Lung (tissue), 12 donors: ENCODE data around the gene GABPB2. TPM values are rescaled to one million over a fixed set of nuclear protein-coding genes. Genes with fewer than 3 reads are reported as not detected.

Source experiments
- ATAC-seq: fragments of 200-7000 bp; cut with Tn5 transposase; one replicate; pipeline ENCODE4 v1.9.1; 2020; ENCODE audit warnings: moderate number of reproducible peaks; ENCODE audit not compliant: insufficient read depth, low FRiP score
- DNase-seq, 3 donors: peaks; one replicate each; pipeline ENCODE4 v3.0.0-alpha.2; 2013 to 2017
- H3K27ac ChIP-seq, 2 donors: one replicate each; pipeline ENCODE4 v1.5.1; 2013; ENCODE audit warnings: mild to moderate bottlenecking in 2 of 2, moderate library complexity in 2 of 2, control low read depth in 1 of 2, inconsistent platforms in 1 of 2, low read depth in 1 of 2, low read length in 1 of 2
- H3K27me3 ChIP-seq, 3 donors: one replicate each; pipeline ENCODE4 v1.5.1; 2013; ENCODE audit warnings: low read length in 2 of 3; ENCODE audit not compliant: control insufficient read depth in 3 of 3, insufficient read depth in 3 of 3
- H3K36me3 ChIP-seq, 4 donors: one replicate each; pipeline ENCODE4 v1.5.1; 2013; ENCODE audit warnings: low read length in 4 of 4, mild to moderate bottlenecking in 1 of 4, moderate library complexity in 1 of 4; ENCODE audit not compliant: control insufficient read depth in 4 of 4, insufficient read depth in 4 of 4
- H3K4me1 ChIP-seq, 5 donors: one replicate each; pipeline ENCODE4 v1.5.1; 2013; ENCODE audit warnings: low read length in 5 of 5, mild to moderate bottlenecking in 2 of 5, moderate library complexity in 1 of 5; ENCODE audit not compliant: control insufficient read depth in 5 of 5, insufficient read depth in 5 of 5
- H3K4me3 ChIP-seq: one replicate; pipeline ENCODE4 v1.5.1; 2013; ENCODE audit warnings: mild to moderate bottlenecking, control low read depth, moderate library complexity
- H3K9ac ChIP-seq, 2 donors: one replicate each; pipeline ENCODE4 v1.5.1; 2013; ENCODE audit warnings: low read length in 2 of 2, control low read depth in 1 of 2; ENCODE audit not compliant: insufficient read depth in 1 of 2
- H3K9me3 ChIP-seq, 4 donors: one replicate each; pipeline ENCODE4 v1.5.1; 2013; ENCODE audit warnings: low read length in 3 of 4, mild to moderate bottlenecking in 1 of 4, moderate library complexity in 1 of 4; ENCODE audit not compliant: control insufficient read depth in 4 of 4, insufficient read depth in 3 of 4
- WGBS, 2 donors: extraction: QIAGEN DNeasy Blood & Tissue Kit; methylation state at CpG; one replicate each; pipeline ENCODE4 v1.1.7; 2013; 5-methylcytosine and 5-hydroxymethylcytosine counted together
- polyA plus RNA-seq, 2 donors: library from polyadenylated mRNA; stranded (reverse); fragments of 200-250 nt; gene quantifications; one replicate each; pipeline ENCODE4 v1.2.1, GENCODE V29; 2013
- total RNA-seq, 2 donors: library from RNA; depleted of rRNA in 1 of 2; stranded (reverse); fragments of >200 nt in 1 of 2; gene quantifications; one replicate each; pipeline ENCODE4 v1.2.1, GENCODE V29; 2014 to 2021
- TF ChIP-seq, protein P1 (sequence below): IDR thresholded peaks from 2 replicates; pipeline ENCODE4 v1.5.1; 2012; ENCODE audit warnings: mild to moderate bottlenecking; ENCODE audit errors: control extremely low read depth, extremely low read depth
- donor health status: control.
- donor health status: control.
- donor health status: Bipolar disorder and iron deficiency.
- donor health status: healthy.
- donor health status: DM: yes; HTN: yes; CAD: no.

Gene GABPB2
- total and polyA plus RNA-seq, 4 donors, result 4.4 to 16.0 (median 7.8) TPM

DNA sequence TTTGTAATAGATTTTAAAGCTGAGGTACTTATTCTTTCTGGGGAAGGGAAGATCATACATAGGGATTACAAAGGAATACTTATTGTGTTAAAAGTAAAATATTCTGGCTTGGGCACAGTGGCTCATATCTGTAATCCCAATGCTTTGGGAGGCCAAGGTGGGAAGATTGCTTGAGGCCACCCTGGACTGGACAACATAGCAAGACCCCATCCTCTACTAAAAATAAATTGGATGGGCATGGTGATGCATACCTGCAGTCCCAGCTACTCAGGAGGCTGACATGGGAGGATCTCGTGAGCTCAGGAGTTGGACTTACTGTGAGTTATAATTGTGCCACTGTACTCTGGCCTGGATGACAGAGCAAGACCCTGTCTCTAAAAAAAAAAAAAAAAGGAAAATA is 27.6 kb downstream of the GABPB2 start:
- DNase-seq (no peak), ATAC-seq (no peak)
- TF ChIP-seq, protein P1, sequence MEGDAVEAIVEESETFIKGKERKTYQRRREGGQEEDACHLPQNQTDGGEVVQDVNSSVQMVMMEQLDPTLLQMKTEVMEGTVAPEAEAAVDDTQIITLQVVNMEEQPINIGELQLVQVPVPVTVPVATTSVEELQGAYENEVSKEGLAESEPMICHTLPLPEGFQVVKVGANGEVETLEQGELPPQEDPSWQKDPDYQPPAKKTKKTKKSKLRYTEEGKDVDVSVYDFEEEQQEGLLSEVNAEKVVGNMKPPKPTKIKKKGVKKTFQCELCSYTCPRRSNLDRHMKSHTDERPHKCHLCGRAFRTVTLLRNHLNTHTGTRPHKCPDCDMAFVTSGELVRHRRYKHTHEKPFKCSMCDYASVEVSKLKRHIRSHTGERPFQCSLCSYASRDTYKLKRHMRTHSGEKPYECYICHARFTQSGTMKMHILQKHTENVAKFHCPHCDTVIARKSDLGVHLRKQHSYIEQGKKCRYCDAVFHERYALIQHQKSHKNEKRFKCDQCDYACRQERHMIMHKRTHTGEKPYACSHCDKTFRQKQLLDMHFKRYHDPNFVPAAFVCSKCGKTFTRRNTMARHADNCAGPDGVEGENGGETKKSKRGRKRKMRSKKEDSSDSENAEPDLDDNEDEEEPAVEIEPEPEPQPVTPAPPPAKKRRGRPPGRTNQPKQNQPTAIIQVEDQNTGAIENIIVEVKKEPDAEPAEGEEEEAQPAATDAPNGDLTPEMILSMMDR, result no peak
- WGBS, 2 donors, result 100% methylated on average over 1 of the region's 1 CpG
- Histone ChIP-seq H3K4me1 (no peaks in the 10 kb centered on the region), H3K9me3 (no peaks in the 10 kb centered on the region), H3K4me3 (no peak overlapping the region), H3K27ac (no peak overlapping the region), H3K9ac (no peak overlapping the region), H3K36me3 (peaks cover 0 to 2% (median under 1%) of the 10 kb centered on the region in 4 donors), H3K27me3 (no peaks in the 10 kb centered on the region)

DNA sequence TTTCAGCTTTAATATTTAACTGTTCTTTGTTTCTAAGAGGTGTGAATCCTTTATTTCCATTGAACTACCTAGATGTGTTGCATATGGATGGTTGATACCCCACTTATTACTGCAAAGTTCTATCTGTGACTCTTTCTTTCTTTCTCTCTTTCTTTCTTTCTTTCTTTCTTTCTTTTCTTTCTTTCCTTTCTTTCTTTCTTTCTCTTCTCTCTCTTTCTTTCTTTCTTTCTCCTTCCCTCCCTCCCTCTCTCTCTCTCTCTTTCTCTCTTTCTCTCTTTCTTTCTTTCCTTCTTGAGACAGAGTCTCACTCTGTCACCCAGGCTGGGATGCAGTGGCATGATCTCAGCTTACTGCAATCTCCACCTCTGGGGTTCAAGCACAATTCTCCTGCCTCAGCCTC is 34.1 kb downstream of the GABPB2 start:
- Histone ChIP-seq H3K27ac (no peak overlapping the region), H3K4me1 (no peaks in the 10 kb centered on the region), H3K36me3 (peaks cover 0 to 7% (median 3%) of the 10 kb centered on the region in 4 donors), H3K4me3 (no peak overlapping the region), H3K9me3 (no peaks in the 10 kb centered on the region), H3K9ac (no peak overlapping the region), H3K27me3 (no peaks in the 10 kb centered on the region)
- no peak for DNase-seq
- TF ChIP-seq, protein P1, result no peak
- no peak for ATAC-seq

DNA sequence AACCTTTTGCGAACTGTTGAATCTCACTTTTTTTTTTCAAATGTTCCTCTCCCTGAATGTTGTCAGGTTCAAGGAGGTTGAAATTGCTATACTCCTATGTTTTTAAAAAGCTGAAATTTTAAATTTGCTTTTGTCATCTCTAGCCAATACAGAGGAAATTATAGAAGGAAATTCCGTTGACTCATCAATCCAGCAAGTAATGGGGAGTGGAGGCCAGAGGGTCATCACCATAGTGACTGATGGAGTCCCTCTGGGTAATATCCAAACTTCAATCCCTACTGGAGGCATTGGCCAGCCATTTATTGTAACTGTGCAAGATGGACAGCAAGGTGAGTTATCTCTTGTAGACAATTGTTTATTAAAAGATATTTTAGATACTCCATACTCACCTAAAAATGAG is 36.3 kb downstream of the GABPB2 start:
- no peak for ATAC-seq
- Histone ChIP-seq H3K9ac (no peak overlapping the region), H3K27me3 (no peaks in the 10 kb centered on the region), H3K4me1 (no peaks in the 10 kb centered on the region), H3K27ac (no peak overlapping the region), H3K9me3 (no peaks in the 10 kb centered on the region), H3K4me3 (no peak overlapping the region), H3K36me3 (peaks cover 0 to 9% (median 4%) of the 10 kb centered on the region in 4 donors)
- peak; percentile 16 to 31 (median 24) for DNase-seq
- TF ChIP-seq, protein P1, result no peak
- WGBS, 2 donors, result 75 to 85% methylated on average over 2 of the region's 2 CpGs

DNA sequence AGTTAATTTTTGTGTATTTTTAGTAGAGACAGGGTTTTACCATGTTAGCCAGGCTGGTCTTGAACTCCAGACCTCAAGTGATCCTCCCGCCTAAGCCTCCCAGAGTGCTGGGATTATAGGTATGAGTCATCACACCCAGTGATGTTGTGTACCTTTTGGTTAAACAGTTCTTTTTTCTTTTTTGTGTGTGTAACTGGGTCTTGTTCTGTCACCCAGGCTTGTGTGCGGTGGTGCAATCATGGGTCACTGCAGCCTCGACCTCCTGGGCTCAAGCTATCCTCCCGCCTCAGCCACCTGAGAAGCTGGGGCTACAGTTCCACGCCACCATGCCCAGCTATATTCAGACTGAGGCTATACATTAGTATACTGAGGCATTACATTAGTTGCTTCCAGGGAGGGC is 37.8 kb downstream of the GABPB2 start:
- 94 to 95% methylated on average over 5 of the region's 5 CpGs for whole genome bisulfite sequencing, 2 donors
- H3K9me3 ChIP-seq, result no peaks in the 10 kb centered on the region
- peaks cover 0 to 9% (median 4%) of the 10 kb centered on the region in 4 donors for H3K36me3 ChIP-seq

More for the DNA sequence above, 37.8 kb downstream of the GABPB2 start:
- Histone ChIP-seq H3K9ac (no peak overlapping the region), H3K27ac (no peak overlapping the region), H3K27me3 (no peaks in the 10 kb centered on the region), H3K4me1 (no peaks in the 10 kb centered on the region), H3K4me3 (no peak overlapping the region)
- no peak for ATAC-seq
- no peak for DNase-seq
- TF ChIP-seq, protein P1, result no peak
